ENCODE measurements around the gene PIK3CB. TPM values are rescaled to one million over a fixed set of nuclear protein-coding genes. Genes with fewer than 3 reads are reported as not detected.

Gene PIK3CB
- total RNA-seq, 1 experiment from 2014 or later: 8.3 TPM

DNA sequence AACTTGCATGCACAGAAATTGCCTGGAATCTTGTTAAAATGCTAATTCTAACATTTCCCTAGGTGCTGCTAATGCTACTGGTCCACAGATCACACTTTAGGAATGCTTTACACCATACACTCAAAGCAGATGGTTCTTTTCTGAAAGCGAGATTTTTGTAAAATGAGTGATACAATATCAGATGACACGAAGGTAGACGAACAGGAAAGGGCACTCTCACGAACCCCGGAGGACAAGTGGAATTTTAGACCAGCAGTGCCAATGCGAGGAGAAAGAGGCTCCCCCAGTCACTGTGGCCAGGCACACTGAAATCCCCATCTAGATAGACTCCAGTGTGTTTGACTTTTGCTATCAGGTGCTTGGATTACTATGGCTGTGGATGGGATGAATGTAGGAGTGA lies 205.2 kb downstream of the PIK3CB start:
- no peaks in the 10 kb centered on the region for H3K79me2 ChIP-seq (ENCODE audit: low read length)
- POLR2A ChIA-PET (ENCODE audit: unreplicated experiment): no interaction called here
- peaks cover 15% of the 10 kb centered on the region for H3K4me1 ChIP-seq (ENCODE audit: insufficient read depth, low read length)
- no peak overlapping the region for H3K9ac ChIP-seq (ENCODE audit: low read length)
- no peak overlapping the region for H2AFZ ChIP-seq (ENCODE audit: low read length)
- H3K9me3 ChIP-seq (ENCODE audit: low read length): no peaks in the 10 kb centered on the region
- no peaks in the 10 kb centered on the region for H3F3A ChIP-seq (ENCODE audit: low read length, unreplicated experiment)
- no peak overlapping the region for H3K4me2 ChIP-seq (ENCODE audit: low read length)
- H3K9me2 ChIP-seq (replicated peaks; ENCODE audit: low read length): no peaks in the 10 kb centered on the region
- H3K27ac ChIP-seq (ENCODE audit: low read length): no peak overlapping the region
- no peaks in the 10 kb centered on the region for H3K36me3 ChIP-seq (ENCODE audit: low read depth, low read length)
- no peak for TF ChIP-seq EZH2 (IDR thresholded peaks at IDR 0.05; ENCODE audit: low read length, unreplicated experiment)
- TF ChIP-seq, protein P1, sequence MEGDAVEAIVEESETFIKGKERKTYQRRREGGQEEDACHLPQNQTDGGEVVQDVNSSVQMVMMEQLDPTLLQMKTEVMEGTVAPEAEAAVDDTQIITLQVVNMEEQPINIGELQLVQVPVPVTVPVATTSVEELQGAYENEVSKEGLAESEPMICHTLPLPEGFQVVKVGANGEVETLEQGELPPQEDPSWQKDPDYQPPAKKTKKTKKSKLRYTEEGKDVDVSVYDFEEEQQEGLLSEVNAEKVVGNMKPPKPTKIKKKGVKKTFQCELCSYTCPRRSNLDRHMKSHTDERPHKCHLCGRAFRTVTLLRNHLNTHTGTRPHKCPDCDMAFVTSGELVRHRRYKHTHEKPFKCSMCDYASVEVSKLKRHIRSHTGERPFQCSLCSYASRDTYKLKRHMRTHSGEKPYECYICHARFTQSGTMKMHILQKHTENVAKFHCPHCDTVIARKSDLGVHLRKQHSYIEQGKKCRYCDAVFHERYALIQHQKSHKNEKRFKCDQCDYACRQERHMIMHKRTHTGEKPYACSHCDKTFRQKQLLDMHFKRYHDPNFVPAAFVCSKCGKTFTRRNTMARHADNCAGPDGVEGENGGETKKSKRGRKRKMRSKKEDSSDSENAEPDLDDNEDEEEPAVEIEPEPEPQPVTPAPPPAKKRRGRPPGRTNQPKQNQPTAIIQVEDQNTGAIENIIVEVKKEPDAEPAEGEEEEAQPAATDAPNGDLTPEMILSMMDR (conservative IDR thresholded peaks at IDR 0.05; ENCODE audit: low read depth, low read length): no peak
- no peak for TF ChIP-seq EZH2phosphoT487 (IDR thresholded peaks at IDR 0.05; ENCODE audit: borderline replicate concordance, low read length)
- intact Hi-C loops (cut with micrococcal nuclease): no loop called here
- CTCF ChIA-PET: no interaction called here
- BruUV-seq (replicated peaks): no TSS peak
- DNase-seq (peak; percentile 42), ATAC-seq (no peak)
- no peak overlapping the region for H3K4me3 ChIP-seq (ENCODE audit: low read length)
- H3K27me3 ChIP-seq (ENCODE audit: low read length): no peaks in the 10 kb centered on the region
- H4K20me1 ChIP-seq (ENCODE audit: low read length): no peaks in the 10 kb centered on the region

GRCh38 chr3:138625707-138626365 lies 208.9 kb downstream of the PIK3CB start:
- Histone ChIP-seq H3K9me2 (replicated peaks; ENCODE audit: low read length) (no peaks in the 10 kb centered on the region), H2AFZ (ENCODE audit: low read length) (no peak overlapping the region), H3K4me1 (ENCODE audit: insufficient read depth, low read length) (peaks cover 15% of the 10 kb centered on the region), H3K27ac (ENCODE audit: low read length) (no peak overlapping the region), H3K9ac (ENCODE audit: low read length) (no peak overlapping the region), H3K79me2 (ENCODE audit: low read length) (no peaks in the 10 kb centered on the region), H3K4me3 (ENCODE audit: low read length) (no peak overlapping the region), H3K27me3 (ENCODE audit: low read length) (no peaks in the 10 kb centered on the region), H3K36me3 (ENCODE audit: low read depth, low read length) (no peaks in the 10 kb centered on the region), H3K9me3 (ENCODE audit: low read length) (no peaks in the 10 kb centered on the region), H3F3A (ENCODE audit: low read length, unreplicated experiment) (no peaks in the 10 kb centered on the region), H3K4me2 (ENCODE audit: low read length) (peak overlapping the region; percentile 43), H4K20me1 (ENCODE audit: low read length) (no peaks in the 10 kb centered on the region)
- ChIA-PET POLR2A (ENCODE audit: unreplicated experiment) (interaction anchor here (0.5 kb wide), 1 partner anchor 199 kb away, joined by 4 read pairs; no protein-coding TSS in a partner anchor), CTCF (no interaction called here)
- ATAC-seq (peak; percentile 87), DNase-seq (peak; percentile 68)
- intact Hi-C loops (cut with micrococcal nuclease): no loop called here
- TF ChIP-seq EZH2 (IDR thresholded peaks at IDR 0.05; ENCODE audit: low read length, unreplicated experiment) (no peak), EZH2phosphoT487 (IDR thresholded peaks at IDR 0.05; ENCODE audit: borderline replicate concordance, low read length) (no peak)
- TF ChIP-seq, protein P1 (conservative IDR thresholded peaks at IDR 0.05; ENCODE audit: low read depth, low read length): no peak
- no TSS peak for BruUV-seq (replicated peaks)

- H3K79me2 ChIP-seq (ENCODE audit: low read length): no peaks in the 10 kb centered on the region
- H3K36me3 ChIP-seq (ENCODE audit: low read depth, low read length): no peaks in the 10 kb centered on the region
- H3K9ac ChIP-seq (ENCODE audit: low read length): no peak overlapping the region
- H3K4me2 ChIP-seq (ENCODE audit: low read length): no peak overlapping the region
- no peaks in the 10 kb centered on the region for H3K9me2 ChIP-seq (replicated peaks; ENCODE audit: low read length)
- ATAC-seq: no peak
- TF ChIP-seq EZH2phosphoT487 (IDR thresholded peaks at IDR 0.05; ENCODE audit: borderline replicate concordance, low read length): no peak
- no peak for DNase-seq
- no peaks in the 10 kb centered on the region for H3F3A ChIP-seq (ENCODE audit: low read length, unreplicated experiment)
- no peaks in the 10 kb centered on the region for H3K27me3 ChIP-seq (ENCODE audit: low read length)
- H3K4me3 ChIP-seq (ENCODE audit: low read length): no peak overlapping the region
- BruUV-seq (replicated peaks): no TSS peak
- ChIA-PET POLR2A (ENCODE audit: unreplicated experiment) (no interaction called here), CTCF (no interaction called here)
- intact Hi-C loops (cut with micrococcal nuclease): no loop called here
- H2AFZ ChIP-seq (ENCODE audit: low read length): no peak overlapping the region
- H3K4me1 ChIP-seq (ENCODE audit: insufficient read depth, low read length): peaks cover 15% of the 10 kb centered on the region
- H3K27ac ChIP-seq (ENCODE audit: low read length): no peak overlapping the region
- H4K20me1 ChIP-seq (ENCODE audit: low read length): no peaks in the 10 kb centered on the region
- H3K9me3 ChIP-seq (ENCODE audit: low read length): no peaks in the 10 kb centered on the region
Measured at GRCh38 chr3:138624518-138624917, 210.2 kb downstream of the PIK3CB start.

All from PC-3 (cell line).